Measurements from ENCODE around the gene INAFM1. TPM values are rescaled to one million over a fixed set of nuclear protein-coding genes. Genes with fewer than 3 reads are reported as not detected.

INAFM1 gene
- total RNA-seq, 1 experiment from 2014 or later, result 8.1 TPM

GRCh38 chr19:47324502-47324901 is 49.8 kb downstream of the INAFM1 start:
- POLR2A ChIA-PET, result interaction anchor here (0.5 kb wide), 1 partner anchor 236 kb away, joined by 3 read pairs; no protein-coding TSS in a partner anchor
- CTCF ChIA-PET, result interaction anchor here (0.6 to 3.3 kb wide), 3 partner anchors 24 to 67 kb away, joined by 3 to 20 read pairs (median 3); partner anchors contain the start of gene DHX34
- no peak for TF ChIP-seq NR2C2 (CRISPR knock-in tag; IDR thresholded peaks at IDR 0.05)
- TF ChIP-seq, protein P1, sequence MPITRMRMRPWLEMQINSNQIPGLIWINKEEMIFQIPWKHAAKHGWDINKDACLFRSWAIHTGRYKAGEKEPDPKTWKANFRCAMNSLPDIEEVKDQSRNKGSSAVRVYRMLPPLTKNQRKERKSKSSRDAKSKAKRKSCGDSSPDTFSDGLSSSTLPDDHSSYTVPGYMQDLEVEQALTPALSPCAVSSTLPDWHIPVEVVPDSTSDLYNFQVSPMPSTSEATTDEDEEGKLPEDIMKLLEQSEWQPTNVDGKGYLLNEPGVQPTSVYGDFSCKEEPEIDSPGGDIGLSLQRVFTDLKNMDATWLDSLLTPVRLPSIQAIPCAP (CRISPR knock-in tag; IDR thresholded peaks at IDR 0.05), result no peak
- no peak for TF ChIP-seq ZNF263 (CRISPR knock-in tag; IDR thresholded peaks at IDR 0.05; ENCODE audit: low read depth)
- no peak for TF ChIP-seq GABPB1 (CRISPR knock-in tag; IDR thresholded peaks at IDR 0.05)
- no peak for TF ChIP-seq ZNF138 (CRISPR knock-in tag; conservative IDR thresholded peaks at IDR 0.05)
- TF ChIP-seq SMAD3 (CRISPR knock-in tag; IDR thresholded peaks at IDR 0.05; ENCODE audit: borderline replicate concordance), result no peak
- TF ChIP-seq PRDM15 (CRISPR knock-in tag; IDR thresholded peaks at IDR 0.05), result no peak
- TF ChIP-seq PREB (CRISPR knock-in tag; IDR thresholded peaks at IDR 0.05; ENCODE audit: borderline replicate concordance), result no peak
- TF ChIP-seq, protein P2, sequence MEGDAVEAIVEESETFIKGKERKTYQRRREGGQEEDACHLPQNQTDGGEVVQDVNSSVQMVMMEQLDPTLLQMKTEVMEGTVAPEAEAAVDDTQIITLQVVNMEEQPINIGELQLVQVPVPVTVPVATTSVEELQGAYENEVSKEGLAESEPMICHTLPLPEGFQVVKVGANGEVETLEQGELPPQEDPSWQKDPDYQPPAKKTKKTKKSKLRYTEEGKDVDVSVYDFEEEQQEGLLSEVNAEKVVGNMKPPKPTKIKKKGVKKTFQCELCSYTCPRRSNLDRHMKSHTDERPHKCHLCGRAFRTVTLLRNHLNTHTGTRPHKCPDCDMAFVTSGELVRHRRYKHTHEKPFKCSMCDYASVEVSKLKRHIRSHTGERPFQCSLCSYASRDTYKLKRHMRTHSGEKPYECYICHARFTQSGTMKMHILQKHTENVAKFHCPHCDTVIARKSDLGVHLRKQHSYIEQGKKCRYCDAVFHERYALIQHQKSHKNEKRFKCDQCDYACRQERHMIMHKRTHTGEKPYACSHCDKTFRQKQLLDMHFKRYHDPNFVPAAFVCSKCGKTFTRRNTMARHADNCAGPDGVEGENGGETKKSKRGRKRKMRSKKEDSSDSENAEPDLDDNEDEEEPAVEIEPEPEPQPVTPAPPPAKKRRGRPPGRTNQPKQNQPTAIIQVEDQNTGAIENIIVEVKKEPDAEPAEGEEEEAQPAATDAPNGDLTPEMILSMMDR (IDR thresholded peaks at IDR 0.05), result no peak
- TF ChIP-seq, protein P3, sequence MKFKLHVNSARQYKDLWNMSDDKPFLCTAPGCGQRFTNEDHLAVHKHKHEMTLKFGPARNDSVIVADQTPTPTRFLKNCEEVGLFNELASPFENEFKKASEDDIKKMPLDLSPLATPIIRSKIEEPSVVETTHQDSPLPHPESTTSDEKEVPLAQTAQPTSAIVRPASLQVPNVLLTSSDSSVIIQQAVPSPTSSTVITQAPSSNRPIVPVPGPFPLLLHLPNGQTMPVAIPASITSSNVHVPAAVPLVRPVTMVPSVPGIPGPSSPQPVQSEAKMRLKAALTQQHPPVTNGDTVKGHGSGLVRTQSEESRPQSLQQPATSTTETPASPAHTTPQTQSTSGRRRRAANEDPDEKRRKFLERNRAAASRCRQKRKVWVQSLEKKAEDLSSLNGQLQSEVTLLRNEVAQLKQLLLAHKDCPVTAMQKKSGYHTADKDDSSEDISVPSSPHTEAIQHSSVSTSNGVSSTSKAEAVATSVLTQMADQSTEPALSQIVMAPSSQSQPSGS (CRISPR knock-in tag; IDR thresholded peaks at IDR 0.05; ENCODE audit: borderline replicate concordance, low read depth), result no peak
- TF ChIP-seq NR1H2 (CRISPR knock-in tag; IDR thresholded peaks at IDR 0.05), result no peak
- TF ChIP-seq, protein P4, sequence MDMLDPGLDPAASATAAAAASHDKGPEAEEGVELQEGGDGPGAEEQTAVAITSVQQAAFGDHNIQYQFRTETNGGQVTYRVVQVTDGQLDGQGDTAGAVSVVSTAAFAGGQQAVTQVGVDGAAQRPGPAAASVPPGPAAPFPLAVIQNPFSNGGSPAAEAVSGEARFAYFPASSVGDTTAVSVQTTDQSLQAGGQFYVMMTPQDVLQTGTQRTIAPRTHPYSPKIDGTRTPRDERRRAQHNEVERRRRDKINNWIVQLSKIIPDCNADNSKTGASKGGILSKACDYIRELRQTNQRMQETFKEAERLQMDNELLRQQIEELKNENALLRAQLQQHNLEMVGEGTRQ (CRISPR knock-in tag; IDR thresholded peaks at IDR 0.05), result no peak
- TF ChIP-seq, protein P5, sequence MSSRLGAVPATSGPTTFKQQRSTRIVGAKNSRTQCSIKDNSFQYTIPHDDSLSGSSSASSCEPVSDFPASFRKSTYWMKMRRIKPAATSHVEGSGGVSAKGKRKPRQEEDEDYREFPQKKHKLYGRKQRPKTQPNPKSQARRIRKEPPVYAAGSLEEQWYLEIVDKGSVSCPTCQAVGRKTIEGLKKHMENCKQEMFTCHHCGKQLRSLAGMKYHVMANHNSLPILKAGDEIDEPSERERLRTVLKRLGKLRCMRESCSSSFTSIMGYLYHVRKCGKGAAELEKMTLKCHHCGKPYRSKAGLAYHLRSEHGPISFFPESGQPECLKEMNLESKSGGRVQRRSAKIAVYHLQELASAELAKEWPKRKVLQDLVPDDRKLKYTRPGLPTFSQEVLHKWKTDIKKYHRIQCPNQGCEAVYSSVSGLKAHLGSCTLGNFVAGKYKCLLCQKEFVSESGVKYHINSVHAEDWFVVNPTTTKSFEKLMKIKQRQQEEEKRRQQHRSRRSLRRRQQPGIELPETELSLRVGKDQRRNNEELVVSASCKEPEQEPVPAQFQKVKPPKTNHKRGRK (CRISPR knock-in tag; IDR thresholded peaks at IDR 0.05; ENCODE audit: borderline replicate concordance), result no peak
- TF ChIP-seq ESRRA (CRISPR knock-in tag; IDR thresholded peaks at IDR 0.05; ENCODE audit: borderline replicate concordance), result no peak
- TF ChIP-seq ETV6 (CRISPR knock-in tag; IDR thresholded peaks at IDR 0.05), result no peak
- DNase-seq (ENCODE audit: low spot score) (no peak), ATAC-seq (no peak)
- H3K27me3 Mint-ChIP-seq (ENCODE audit: low read depth), result no peaks in the 10 kb centered on the region
- H3K36me3 Mint-ChIP-seq, result no peaks in the 10 kb centered on the region
- no peak overlapping the region for H3K4me3 Mint-ChIP-seq
- peaks cover 6% of the 10 kb centered on the region for H3K9me3 Mint-ChIP-seq
- no peak overlapping the region for H3K27ac Mint-ChIP-seq
- H3K4me1 Mint-ChIP-seq, result no peaks in the 10 kb centered on the region

Small RNAs within 50 kb of the gene (microRNA-seq; reads per million reads assigned to microRNA genes)
- gene MIR3190 (ENCODE audit: borderline number of aligned reads) (not detected), gene MIR3191 (ENCODE audit: borderline number of aligned reads) (not detected)

Other genes with a start within 250 kb of the INAFM1 start
- 86.2 to 90.3 TPM (median 87.8 TPM) in 3 replicates for gene TMEM160, start 226.3 kb upstream of the INAFM1 start, total RNA-seq (2021)
- 67.2 to 75.5 TPM (median 73.2 TPM) in 3 replicates for gene ZC3H4, start 161.1 kb upstream of the INAFM1 start, total RNA-seq (2021)
- 215 to 224 TPM (median 221 TPM) in 3 replicates for gene SAE1, start 144.1 kb upstream of the INAFM1 start, total RNA-seq (2021)
- 29.4 to 49.5 TPM (median 32.2 TPM) in 3 replicates for gene BBC3, start 43.7 kb upstream of the INAFM1 start, total RNA-seq (2021)
- 30.4 to 37.7 TPM (median 33.0 TPM) in 3 replicates for gene CCDC9, start 18.4 kb upstream of the INAFM1 start, total RNA-seq (2021)
- gene C5AR1, start 35.0 kb downstream of the INAFM1 start, total RNA-seq (2021), result 0.18 to 0.32 TPM (median 0.28 TPM) in 3 replicates
- 0.09 to 0.22 TPM (median 0.14 TPM) in 3 replicates for gene C5AR2, start 57.3 kb downstream of the INAFM1 start, total RNA-seq (2021)
- 35.6 to 36.5 TPM (median 35.6 TPM) in 3 replicates for gene DHX34, start 74.4 kb downstream of the INAFM1 start, total RNA-seq (2021)
- gene MEIS3, start 144.6 kb downstream of the INAFM1 start, total RNA-seq (2021), result 38.5 to 51.1 TPM (median 48.4 TPM) in 3 replicates
- gene SLC8A2, start 197.0 kb downstream of the INAFM1 start, total RNA-seq (2021), result 6.5 to 8.5 TPM (median 6.8 TPM) in 3 replicates
- gene KPTN, start 209.3 kb downstream of the INAFM1 start, total RNA-seq (2021), result 24.5 to 30.2 TPM (median 29.5 TPM) in 3 replicates
- gene NAPA, start 240.2 kb downstream of the INAFM1 start, total RNA-seq (2021), result 58.4 to 66.8 TPM (median 61.3 TPM) in 3 replicates

Measured in WTC11 (cell line).